NOMO-1 treated with dmso at 0.1 percent for 144 hours (cell line): ENCODE data around the gene ADGRF5.
"Not testable (repeated sequence)": the region's sequence is repeated elsewhere in the genome, so short reads cannot be mapped to it uniquely, and the experiment has no call there.

ENCODE experiments used
- DNase-seq: peaks from one replicate; lab custom pipeline; 2025; ENCODE audit not compliant: unreplicated experiment; lab: John Stamatoyannopoulos, UW

ADGRF5 gene

DNA sequence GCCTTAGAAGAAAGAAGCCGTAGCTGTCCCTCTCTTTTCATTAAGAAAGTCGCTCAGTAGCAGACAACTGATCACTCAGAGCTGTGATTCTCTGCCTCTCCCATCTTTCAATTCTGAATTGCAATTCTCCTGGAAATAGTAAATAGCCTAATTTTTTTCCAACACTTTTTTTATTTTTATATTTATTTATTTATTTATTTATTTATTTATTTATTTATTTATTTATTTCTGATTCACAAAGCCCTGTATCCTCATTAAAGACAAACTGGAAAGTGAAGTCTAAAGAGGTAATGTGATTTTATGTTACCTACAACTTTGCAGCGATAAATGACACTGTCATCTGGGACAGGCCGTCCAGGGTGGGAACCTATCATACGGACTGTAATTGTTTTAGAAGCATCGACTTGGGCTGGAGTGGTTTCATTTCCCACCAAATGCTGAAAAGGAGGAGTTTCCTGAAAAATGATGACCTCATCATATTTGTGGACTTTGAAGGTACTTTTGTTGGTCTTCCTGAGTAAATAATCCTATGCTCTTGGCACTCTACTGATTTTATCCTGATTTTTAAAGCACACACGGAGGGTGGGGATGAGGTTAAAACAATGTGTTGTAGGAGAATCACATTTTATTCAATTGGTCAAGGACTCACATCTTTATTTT is 87.4 kb downstream of the ADGRF5 start:
- DNase-seq = not testable (repeated sequence)

DNA sequence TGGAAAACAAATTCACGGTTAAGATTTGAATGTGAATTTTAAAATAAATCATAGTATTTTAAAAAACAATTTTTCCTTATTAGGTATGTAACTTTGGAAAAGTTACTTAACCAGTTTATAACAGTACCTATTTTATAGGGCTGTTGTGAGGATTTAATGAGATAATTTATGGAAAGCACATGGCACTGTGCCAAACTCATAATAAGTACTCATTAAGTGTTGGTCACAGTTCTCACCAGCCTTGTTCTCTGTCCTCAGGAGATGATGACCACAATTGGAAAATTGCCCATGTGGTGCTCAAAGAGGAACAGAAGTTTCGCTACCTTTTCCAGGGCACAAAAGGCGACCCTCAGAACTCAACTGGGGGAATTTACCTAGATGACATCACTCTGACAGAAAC is 88.9 kb downstream of the ADGRF5 start:
- DNase-seq = no peak

DNA sequence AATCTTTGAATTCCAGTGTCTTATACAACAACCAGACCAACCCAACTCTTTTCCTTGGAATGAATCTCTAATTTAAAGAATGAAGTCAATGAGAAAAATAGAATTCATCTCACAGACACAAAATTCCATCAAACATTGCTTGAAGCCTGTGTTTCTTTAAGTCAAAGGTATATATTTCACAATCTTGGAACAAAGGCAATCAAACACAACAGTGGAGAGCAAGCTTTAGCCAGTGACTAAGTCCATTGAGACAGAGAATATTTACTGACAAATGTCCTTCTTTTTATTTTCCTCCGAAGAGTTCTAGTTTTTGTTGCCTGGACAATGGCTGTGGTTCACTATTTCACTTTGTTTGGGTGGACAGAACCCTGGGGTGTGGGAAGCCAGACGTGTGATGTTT is 92.8 kb downstream of the ADGRF5 start:
- no peak for DNase-seq

DNA sequence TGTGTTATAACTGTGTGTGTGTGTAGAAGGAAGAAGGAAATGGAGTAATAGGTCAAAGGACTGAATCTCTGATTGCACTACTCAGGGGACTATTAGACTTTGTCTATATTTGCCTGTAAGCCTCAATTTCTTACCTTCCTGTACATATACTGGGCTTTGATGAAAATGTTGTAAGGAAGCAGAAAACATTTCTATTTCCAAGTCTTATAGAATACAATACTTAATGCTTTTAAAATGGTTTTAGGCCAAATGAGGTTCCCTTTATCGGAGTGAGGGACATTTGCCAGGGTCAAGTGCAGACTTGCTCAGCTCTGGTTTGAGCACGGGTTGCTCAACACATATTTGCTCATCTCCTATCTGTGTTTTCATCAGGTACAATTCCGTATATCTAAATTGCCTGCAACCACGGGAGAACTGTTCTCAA is 100.3 kb downstream of the ADGRF5 start:
- DNase-seq = peak; percentile 32

DNA sequence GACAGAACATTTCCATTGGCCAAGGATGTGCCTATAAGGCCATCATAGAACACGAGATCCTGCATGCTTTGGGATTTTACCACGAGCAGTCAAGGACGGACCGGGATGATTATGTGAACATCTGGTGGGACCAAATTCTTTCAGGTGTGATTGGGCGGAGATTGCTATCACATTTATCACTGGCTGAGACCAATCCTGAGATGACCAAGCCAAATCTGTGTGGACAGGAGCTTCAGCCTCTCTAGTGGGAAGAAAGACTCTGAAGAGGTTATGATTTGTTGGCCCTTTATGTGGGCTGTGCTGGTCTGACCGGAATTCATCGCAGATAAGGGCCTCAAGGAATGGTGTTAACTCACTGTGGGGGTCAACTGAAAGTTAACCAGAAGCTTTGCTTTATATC is 102.2 kb downstream of the ADGRF5 start:
- DNase-seq = no peak

DNA sequence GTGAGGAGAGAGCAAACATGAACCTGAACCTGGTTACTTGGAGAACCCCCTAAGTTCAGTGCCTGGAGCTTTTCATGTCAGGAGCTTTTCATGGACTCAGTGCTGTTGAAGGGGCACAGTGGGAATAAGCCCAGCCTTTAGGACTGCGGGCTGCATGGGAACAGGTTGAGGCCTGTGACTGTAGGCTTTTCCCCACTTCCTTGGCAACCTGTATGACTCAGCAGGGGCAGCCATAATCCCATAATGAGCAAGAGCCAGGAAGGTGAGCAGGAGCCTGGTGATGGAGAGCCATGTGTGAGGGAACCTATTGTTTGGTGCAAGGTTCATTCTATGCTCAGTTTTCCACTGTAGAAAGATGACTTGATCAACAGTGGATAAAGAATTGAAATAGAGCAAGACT is 105.1 kb downstream of the ADGRF5 start:
- no peak for DNase-seq

DNA sequence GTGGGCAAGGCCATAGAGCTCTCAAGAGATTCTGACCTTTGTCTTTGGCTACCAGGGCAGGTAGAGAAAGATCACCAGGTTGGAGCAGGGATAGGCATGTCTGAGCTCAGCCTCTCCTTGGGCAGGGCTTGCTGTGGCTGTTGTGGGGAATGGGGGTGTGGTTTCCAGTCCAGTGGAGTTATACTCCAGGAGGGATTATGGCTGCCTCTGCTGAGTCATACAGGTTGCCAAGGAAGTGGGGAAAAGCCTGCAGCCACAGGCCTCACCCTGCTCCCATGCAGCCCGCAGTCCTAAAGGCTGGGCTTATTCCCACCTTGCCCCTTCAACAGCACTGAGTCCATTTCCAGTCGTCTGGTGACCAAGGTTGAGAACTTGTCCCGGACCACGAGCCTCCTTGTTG is 106.6 kb downstream of the ADGRF5 start:
- DNase-seq = no peak

DNA sequence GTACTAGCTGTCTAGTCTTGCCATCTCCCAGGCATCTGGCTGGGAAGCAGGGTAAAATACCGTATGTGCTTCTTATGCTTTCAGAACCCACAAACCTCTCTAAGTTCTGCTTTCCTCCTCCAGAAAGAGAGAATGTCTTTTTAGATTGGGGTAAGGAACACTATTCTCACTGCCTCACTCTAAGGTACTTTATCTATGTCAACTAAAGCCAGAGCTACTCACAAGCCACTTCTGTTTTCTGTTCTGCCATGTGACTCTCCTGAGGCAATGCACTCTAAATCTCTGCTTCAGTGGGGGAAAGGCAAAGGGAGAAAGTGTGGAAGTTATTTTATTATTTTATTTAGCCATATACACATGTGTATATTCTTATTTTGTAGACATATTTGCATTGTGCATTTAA is 112.9 kb downstream of the ADGRF5 start:
- DNase-seq = peak; percentile 87
